Bronchial epithelial cell (primary cell): ENCODE results near the gene DUSP6. TPM values are rescaled to one million over a fixed set of nuclear protein-coding genes. Genes with fewer than 3 reads are reported as not detected.

Experiments
- DNase-seq: peaks from one replicate; pipeline ENCODE4 v3.0.0-alpha.2; 2010; ENCODE audit warnings: low read depth
- FAIRE-seq: peaks from 2 replicates; lab custom pipeline; 2011; peaks lifted over from hg19 to GRCh38; lab: Jason Lieb, UNC
- H3K27me3 ChIP-seq: 2 replicates; pipeline ENCODE4 v1.5.1; 2011; ENCODE audit warnings: low read length; ENCODE audit not compliant: control insufficient read depth, insufficient read depth
- H3K36me3 ChIP-seq: 2 replicates; pipeline ENCODE4 v1.5.1; 2011; ENCODE audit warnings: low read length; ENCODE audit not compliant: control insufficient read depth, insufficient read depth
- H3K4me3 ChIP-seq: 2 replicates; pipeline ENCODE4 v1.5.1; 2011; ENCODE audit warnings: mild to moderate bottlenecking, low read depth, low read length, control low read depth
- CTCF ChIP-seq: IDR thresholded peaks from 2 replicates; pipeline ENCODE4 v1.5.1; 2011; ENCODE audit warnings: mild to moderate bottlenecking, moderate library complexity, low read length, control low read depth, inconsistent platforms; ENCODE audit not compliant: insufficient read depth, severe bottlenecking
- total RNA-seq: library from RNA; depleted of rRNA; stranded (reverse); fragments of >200 nt; gene quantifications from 2 replicates; pipeline ENCODE4 v1.2.1, GENCODE V29; 2014

The DUSP6 gene
- total RNA-seq, 1 donor from 2014 or later = 149 TPM

DNA sequence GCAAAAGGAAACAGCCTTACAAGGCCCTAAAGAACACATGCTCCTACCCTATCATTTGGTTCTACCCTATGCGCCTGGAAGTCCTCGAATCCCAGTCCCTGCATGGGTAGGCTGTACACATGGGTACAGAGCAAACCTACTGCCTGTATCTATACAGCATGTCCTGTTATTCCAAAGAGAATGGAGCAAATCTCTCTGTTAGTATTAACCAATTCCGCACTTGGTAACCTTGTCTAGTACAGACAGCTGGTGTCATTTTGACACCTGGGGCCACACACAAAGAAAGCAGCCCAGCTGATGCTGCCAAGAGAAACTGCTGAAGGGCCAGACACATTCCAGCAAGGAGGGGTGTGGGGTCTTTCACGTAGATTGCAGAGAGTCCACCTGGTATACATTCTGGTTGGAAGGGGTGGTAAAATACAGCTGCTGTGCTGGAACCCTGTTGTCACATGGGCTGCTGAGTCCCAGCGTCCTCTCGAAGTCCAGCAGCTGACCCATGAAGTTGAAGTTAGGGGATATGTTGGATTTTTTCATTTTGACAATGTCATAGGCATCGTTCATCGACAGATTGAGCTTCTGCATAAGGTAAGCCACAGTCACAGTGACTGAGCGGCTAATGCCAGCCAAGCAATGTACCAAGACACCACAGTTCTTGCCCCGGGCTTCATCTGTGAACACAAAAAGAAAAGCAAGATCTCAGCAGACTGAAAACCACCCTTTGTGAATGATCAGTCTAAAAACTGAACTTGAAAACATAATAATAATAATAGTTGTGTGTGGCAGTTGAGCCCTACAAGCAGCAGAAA lies 3.2 kb downstream of the DUSP6 start:
- H3K36me3 ChIP-seq = peaks cover 1% of the 10 kb centered on the region
- no peak for DNase-seq
- no peak for FAIRE-seq
- TF ChIP-seq CTCF = no peak
- no peaks in the 10 kb centered on the region for H3K27me3 ChIP-seq
- H3K4me3 ChIP-seq = peak overlapping the region; percentile 75

DNA sequence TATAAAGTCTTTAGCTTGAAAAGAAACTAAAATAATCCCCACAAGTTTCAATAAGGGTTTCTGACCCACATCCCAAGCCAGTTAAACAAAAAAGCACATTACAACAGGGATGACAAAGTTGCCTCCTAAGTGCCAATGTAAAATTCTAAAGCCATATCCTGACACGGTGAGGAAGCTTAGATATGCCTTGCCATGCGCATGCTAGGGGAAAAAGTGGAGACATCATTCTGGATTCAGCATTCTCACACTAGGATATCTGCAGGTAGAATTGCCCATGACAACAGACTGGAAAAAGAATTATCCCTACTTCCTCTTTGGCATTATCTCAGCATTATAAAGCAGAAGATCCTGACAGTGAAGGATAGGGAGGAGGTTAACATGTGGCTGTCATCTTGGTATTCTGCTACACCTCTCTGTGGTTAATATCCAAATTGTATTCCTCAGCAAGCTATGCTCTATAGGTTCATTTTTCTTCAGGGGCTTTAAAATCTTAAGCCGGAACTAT lies 4.9 kb downstream of the DUSP6 start:
- no peaks in the 10 kb centered on the region for H3K27me3 ChIP-seq
- FAIRE-seq = no peak
- H3K36me3 ChIP-seq = peaks cover 1% of the 10 kb centered on the region
- TF ChIP-seq CTCF = no peak
- H3K4me3 ChIP-seq = no peak overlapping the region
- DNase-seq = peak; percentile 55

DNA sequence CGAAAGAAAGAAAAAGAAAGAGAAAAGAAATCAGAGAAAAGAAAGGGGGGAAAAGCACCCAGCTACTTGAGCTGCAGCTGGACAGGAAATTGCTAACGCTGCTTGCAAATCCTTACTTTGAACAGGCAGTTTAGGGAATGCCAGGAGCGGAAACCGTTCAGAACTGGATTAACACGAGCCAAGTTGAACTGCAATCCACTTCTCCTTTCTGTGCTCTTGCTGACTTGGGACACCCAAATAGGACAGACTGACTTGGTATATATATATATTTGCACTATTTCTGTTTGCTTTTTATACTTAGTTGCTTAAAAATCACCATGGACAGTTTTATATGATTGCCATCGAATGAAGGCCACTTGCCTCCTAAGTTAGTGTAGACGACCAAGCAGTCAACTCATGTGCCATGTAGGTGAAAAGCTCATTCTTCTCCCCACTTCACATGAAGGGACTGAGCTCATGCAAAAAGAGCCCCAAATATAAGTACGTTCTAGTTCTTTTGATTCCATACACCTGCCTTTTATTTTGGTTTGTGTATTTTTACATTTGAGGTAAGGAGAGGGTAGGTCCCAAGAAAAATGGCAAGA lies 5.5 kb downstream of the DUSP6 start:
- Histone ChIP-seq H3K36me3 (peaks cover 1% of the 10 kb centered on the region), H3K4me3 (no peak overlapping the region), H3K27me3 (no peaks in the 10 kb centered on the region)
- TF ChIP-seq CTCF = no peak
- DNase-seq (peak; percentile 80), FAIRE-seq (no peak)

GRCh38 chr12:89345830-89346740 lies 6.2 kb downstream of the DUSP6 start:
- DNase-seq = peak; percentile 80
- FAIRE-seq = no peak
- H3K4me3 ChIP-seq = no peak overlapping the region
- TF ChIP-seq CTCF = no peak
- H3K36me3 ChIP-seq = peaks cover 1% of the 10 kb centered on the region
- no peaks in the 10 kb centered on the region for H3K27me3 ChIP-seq

- FAIRE-seq (no peak), DNase-seq (no peak)
- Histone ChIP-seq H3K4me3 (no peak overlapping the region), H3K36me3 (peaks cover 1% of the 10 kb centered on the region), H3K27me3 (no peaks in the 10 kb centered on the region)
- TF ChIP-seq CTCF = no peak
Observed at GRCh38 chr12:89345376-89345775, 6.9 kb downstream of the DUSP6 start.
